T-helper 1 cell (primary cell): ENCODE data around the gene KCNIP4.

Source experiments
- DNase-seq, 5 donors: peaks; one replicate each; pipeline ENCODE4 v3.0.0-alpha.2; 2012 to 2020

The KCNIP4 gene

DNA sequence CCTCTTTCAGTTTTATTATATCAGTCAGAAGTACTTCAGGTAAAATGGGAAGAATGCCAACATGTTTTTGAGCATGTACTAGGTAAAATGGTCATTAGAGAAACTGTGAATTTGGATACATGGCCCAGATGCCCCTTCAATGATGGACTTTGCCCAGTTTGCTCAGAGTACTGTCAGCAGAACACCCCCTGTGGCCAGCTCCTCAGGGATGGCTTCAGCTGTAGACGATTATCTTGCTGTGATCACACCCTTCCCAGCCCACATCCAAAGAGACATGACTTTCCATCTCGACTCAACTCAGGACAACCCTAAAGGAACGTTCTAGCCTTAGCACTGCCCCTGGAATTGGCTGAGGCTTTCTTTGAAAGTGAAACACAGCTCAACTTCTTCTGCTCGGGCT is 809.2 kb downstream of the KCNIP4 start:
- no peak for DNase-seq

DNA sequence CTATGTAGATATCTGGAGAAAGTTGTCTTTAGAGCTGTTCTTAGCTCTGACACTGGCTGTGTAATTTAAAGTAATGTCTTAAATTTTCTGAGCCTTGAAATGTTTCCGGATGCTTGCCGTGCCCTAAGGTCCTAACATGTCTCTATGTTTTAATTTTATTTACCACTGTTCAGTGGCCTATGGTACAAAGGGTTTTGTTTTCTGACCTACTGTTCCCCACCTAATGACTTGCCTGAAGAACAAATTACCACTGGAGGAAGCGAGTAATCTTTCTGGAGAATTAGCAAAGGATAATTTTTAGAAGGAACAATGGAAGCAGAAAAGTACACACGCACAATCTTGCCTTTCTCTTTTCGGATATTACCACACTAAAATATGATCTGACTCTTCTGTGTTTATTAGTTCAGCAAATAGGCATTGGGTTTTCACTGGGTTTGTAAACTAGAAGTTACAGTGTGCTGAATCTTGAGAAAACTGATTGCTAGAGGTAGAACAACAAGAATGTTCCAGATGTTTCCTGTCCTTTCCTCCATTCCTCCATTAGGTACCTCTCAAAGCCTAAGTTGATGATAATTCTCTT is 812.4 kb downstream of the KCNIP4 start:
- no peak for DNase-seq

DNA sequence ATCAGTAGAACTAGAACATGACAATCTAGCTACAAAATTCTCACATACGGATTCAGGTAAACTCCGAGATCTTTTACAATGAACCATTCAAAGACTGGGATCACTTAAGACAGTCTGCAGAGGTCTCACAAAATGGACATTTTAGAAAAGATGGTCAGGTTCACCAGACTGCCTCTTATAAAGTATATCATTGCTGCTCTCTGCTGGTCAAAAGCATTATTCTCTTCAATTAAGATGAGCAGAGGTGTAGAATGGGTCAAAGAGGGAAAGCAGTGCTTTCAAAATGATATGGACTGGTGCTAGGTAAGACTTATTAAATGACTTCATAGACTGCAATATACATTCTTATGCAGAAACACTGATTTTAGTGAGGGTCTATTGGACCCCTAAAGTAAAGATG is 813.6 kb downstream of the KCNIP4 start:
- DNase-seq, result no peak

DNA sequence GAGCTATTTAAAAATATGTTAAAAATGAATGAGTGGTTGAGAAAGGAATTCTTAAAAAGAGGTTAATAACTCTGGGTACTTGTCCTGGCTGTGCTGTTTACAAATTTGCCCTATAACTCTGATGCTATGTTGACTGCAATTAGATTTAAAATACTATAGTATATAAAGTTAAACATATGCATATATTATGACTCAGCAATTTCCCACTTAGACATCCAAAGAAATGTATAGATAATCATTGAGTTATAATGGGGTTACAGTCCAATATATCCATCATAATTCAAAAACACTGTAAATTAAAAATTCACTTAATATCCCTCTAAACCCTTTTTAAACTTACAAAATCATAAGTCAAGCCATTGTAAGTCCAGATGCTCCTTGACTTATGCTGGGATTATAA is 818.0 kb downstream of the KCNIP4 start:
- DNase-seq, result no peak

- DNase-seq, result no peak
These were observed 822.5 kb downstream of the KCNIP4 start for GRCh38 chr4:21126014-21126512.

DNA sequence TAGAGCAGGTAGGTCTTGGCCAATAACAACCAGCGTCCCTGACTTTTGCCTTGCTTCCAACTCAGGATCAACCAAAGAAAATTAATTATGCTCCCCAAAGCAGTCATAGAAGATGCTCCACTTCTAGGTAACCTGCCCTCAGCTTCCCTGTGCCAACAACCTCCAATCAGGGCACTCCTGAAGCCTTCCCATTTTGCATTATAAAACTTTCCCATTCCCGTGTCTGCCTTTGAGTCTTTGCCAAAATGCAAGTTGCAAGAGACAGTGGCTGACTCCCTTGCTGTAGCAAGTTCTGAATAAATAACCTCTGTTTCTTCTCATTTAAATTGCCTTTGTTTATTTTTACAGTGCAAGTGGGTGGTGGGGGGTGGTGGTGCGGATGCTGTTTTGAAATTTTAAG is 830.3 kb downstream of the KCNIP4 start:
- DNase-seq, result no peak

DNA sequence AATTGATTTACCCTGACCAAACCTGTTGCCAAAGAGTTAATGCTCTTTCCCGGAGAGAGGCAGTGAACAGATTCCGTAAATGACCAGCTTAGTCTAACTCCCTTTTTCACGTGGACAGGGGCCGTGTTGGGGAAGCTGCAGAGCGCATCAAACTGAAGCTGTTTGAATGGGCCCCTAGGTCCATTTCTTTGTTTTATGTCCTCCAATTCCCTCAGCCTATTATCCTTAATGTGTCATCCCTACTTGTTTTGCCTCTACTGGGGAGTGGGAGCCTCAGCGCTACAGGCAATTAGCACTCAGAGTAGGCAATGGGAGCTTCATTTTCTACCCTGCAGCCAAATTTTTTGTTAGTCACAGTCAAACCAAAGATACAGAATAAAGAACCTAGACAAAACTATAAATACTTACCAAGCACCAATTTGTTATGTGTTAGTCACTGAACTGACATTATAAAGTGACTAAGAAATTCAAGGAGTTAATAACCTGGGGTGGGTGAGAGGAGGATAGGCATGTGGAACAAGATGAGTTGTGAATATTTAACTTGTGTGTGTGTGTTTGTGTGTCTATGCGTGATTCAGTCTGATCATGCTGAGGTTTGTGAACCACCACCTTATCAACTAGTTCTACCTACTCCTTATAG is 830.9 kb downstream of the KCNIP4 start:
- no peak for DNase-seq

DNA sequence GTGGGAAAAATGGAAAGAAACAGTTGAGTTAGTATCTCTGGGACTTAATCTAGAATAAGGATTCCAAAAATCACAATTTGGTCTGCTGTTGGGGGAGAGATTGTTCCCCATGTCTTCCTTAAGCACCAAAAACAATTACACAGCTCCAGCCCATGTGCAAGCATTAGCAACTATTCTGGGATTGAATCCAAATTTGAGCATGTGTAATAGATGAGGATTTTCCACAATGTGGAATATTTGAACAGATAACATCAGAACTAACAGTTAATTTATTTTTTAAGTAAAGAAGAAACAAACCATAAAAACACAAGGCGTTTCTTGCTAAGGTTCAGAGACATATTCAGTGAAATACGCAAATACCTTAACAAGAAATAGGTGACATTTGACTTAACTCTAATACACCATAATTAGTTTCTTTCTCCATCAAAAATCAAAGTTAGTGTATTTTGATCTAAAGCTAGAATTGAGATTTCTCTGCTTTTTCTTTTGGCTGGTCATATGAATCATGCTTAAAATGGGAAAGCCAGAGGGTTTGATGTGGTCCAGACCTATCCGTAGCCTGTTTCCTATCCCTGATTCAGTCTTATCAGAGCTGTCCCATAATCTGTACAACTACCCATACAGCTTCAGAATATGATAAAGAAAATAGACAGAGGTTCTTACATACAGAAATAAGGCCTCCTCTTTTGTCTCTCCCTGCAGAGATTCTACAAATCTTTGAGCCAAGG is 834.9 kb downstream of the KCNIP4 start:
- DNase-seq, result no peak

GRCh38 chr4:21102667-21103066 is 845.9 kb downstream of the KCNIP4 start:
- DNase-seq, result no peak

DNA sequence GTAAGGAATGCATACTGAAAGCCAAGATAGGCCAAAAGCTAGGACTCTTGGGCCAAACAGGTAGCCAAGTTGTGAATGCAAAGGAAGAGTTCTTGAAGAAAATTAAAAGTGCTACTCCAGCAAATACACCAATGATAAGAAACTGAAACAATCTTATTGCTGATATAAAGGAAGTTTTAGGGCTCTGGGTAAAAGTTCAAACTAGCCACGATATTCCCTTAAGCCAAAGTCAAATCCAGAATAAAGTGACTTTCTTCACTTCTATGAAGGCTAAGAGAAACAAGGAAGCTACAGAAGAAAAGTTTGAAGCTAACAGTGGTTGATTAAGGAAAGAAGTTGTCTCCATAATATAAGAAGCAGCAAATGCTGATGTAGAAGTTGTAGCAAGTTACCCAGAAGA is 850.7 kb downstream of the KCNIP4 start:
- DNase-seq, result no peak

DNA sequence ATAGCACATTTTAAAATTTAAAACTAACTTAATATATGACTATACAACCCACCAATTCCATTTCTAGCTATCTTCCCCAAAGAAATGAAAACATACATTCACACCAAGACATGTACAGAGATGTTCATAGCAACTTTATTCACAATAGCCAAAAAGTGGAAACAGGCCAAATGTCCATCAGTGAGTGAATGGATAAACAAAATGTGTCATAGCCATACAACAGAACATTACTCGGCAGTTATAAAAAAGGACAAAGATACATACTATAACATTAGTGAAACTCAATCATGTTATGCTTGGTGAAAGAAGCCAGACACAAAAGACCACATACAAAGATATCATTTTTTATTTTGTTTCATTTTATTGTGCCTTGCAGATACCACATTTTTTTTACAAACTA is 851.5 kb downstream of the KCNIP4 start:
- DNase-seq, result no peak

- no peak for DNase-seq
These were observed 856.0 kb downstream of the KCNIP4 start for GRCh38 chr4:21092531-21092930.

DNA sequence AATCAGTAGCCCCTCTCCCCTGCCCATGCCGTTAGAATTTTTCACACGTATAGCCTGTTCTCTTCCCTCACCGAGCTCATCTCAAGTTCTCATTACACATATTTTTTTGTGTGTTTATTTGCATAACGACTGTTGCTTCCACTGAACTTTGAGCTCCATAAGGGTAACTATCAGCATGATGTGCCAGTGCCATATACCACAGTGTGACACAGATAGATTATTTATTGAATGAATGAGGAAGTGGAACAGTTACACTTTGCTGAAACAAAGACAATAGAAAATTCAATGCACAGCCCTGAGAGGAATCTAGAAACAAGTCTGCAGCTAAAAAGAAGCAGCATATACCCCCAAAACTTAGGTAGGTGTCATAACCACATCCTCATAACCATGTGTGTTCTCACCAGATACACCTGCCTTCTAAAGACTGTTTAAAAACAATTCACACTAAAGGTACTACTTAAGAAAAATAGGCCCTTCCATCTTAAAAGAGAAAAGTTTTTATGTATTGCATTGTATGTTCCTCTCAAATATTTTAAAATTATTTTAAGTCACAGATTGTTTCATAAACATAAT is 858.4 kb downstream of the KCNIP4 start:
- no peak for DNase-seq

DNA sequence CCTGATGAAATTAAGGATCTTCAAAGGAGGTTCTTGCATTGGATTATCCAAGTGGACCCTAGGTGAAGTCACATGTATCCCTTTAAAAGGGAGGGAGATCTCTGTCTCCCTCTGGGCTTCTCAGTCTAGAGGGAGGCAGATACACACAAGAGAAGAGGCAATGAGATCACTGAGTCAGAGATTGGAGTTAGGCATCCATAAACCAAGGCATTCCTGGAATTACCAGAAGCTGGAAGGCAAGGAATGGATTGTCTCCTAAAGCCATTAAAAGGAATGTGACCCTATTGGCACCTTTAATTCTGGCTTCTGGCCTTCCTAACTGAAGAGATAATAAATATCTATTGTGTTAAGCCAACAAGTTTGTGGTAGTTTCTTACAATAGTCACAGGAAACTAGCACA is 865.2 kb downstream of the KCNIP4 start:
- no peak for DNase-seq

DNA sequence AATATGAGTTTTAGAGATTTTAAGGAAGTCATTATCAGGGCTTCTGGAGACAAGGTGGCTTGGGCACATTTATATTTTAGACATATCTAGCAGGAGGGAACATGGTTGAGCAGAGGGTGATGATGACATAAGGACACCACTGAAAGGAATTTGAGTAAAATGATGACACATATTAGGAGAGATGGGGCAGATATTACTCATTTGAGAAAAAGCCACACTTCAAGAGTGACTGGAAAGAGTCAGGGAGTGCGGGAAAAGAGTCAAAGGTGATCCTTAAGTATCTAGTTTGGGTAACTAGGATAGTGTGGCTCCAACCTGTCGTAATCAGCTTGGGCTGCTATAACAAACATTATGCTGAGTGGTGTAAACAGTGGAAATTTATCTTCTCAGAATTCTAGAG is 870.6 kb downstream of the KCNIP4 start:
- no peak for DNase-seq

GRCh38 chr4:21067351-21067750 is 881.2 kb downstream of the KCNIP4 start:
- DNase-seq, result no peak

GRCh38 chr4:21061902-21062301 is 886.7 kb downstream of the KCNIP4 start:
- DNase-seq, result no peak

GRCh38 chr4:21046141-21046540 is 902.4 kb downstream of the KCNIP4 start:
- DNase-seq, result no peak

GRCh38 chr4:21045119-21045518 is 903.5 kb downstream of the KCNIP4 start:
- no peak for DNase-seq

DNA sequence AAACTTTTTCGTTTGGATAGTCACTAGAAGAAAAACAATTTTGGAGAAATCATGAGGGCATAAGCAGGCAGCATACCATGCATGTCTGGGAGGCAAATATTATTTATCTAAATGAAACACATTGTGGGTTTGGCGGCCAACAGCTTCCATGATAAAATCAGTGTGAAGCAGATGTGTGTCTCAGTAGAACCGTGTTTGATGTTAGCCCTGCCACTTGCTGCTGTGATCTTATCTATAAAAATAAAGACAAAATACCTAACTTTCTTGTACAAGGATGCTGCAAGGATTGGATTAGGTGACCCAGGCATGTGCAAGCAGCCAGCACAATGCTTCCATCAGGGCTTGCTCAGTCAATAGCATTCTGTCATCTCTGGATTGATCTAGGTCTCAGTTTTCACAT is 906.9 kb downstream of the KCNIP4 start:
- DNase-seq, result no peak

- DNase-seq, result no peak
These were observed 913.8 kb downstream of the KCNIP4 start for GRCh38 chr4:21034728-21035127.

DNA sequence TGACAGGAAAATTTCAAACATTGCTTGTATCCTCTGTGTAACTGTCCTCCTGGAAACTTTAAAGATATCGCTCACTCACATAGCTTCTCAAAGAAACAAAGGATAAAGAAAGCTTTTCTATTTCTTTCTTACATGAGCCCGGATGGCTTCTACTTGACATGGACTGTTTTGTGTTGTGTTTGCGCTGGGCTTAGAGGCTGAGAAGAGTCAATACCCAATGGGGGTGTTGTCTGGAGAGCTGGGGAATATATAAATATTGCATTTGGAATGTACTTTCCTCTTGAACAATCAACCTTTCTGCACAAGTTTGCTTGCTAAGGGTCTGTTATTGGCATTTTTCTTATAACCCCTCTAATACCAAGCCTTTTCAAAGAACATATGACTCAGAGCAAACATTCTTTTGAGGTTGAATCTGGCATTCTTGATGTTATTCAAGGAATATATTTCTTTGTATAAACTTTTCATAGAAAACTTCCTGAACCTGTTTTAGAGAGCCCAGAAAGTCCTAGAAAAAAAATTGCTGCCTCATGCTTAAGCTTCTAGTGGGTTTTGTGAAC is 916.4 kb downstream of the KCNIP4 start:
- no peak for DNase-seq

- no peak for DNase-seq
These were observed 929.8 kb downstream of the KCNIP4 start for GRCh38 chr4:21018817-21019216.

GRCh38 chr4:21013501-21013900 is 935.1 kb downstream of the KCNIP4 start:
- no peak for DNase-seq
